ENCODE results near the gene TMEM223. TPM values are rescaled to one million over a fixed set of nuclear protein-coding genes. Genes with fewer than 3 reads are reported as not detected.

The TMEM223 gene
- total and polyA plus RNA-seq, 12 donors, result 12.6 to 49.1 (median 29.4) TPM

GRCh38 chr11:62755086-62755615, 36.7 kb downstream of the TMEM223 start:
- Histone ChIP-seq H3K27ac (no peak overlapping the region), H3K36me3 (replicated peaks in 1 of 2) (peaks cover 0 to 9% of the 10 kb centered on the region in 2 donors), H3K4me1 (replicated peaks in 1 of 2) (peaks cover 5 to 16% of the 10 kb centered on the region in 2 donors), H3K4me3 (no peak overlapping the region), H3K27me3 (no peaks in the 10 kb centered on the region), H3K9me3 (replicated peaks in 1 of 3) (no peaks in the 10 kb centered on the region)
- DNase-seq, result no peak
- intact Hi-C loops (cut with DNase I), result no loop called here
- TF ChIP-seq CTCF (IDR thresholded peaks at IDR 0.05), result no peak
- no peak for TF ChIP-seq POLR2A (IDR thresholded peaks at IDR 0.05)
- 76 to 83% (median 80%) methylated on average over 10 of the region's 10 CpGs for WGBS, 4 donors

- WGBS, 4 donors, result 1% methylated on average over 44 to 47 of the region's 47 CpGs
- Histone ChIP-seq H3K9me3 (replicated peaks in 1 of 3) (no peaks in the 10 kb centered on the region), H3K27ac (peak within 1 kb of the TSS; percentile 87 to 97 (median 91)), H3K27me3 (no peaks in the 10 kb centered on the region), H3K4me1 (replicated peaks in 1 of 2) (peaks cover 5 to 16% of the 10 kb centered on the region in 2 donors), H3K36me3 (replicated peaks in 1 of 2) (peaks cover 0 to 11% of the 10 kb centered on the region in 2 donors), H3K4me3 (peak within 1 kb of the TSS in 3 of 4 donors; percentile 68 to 83 (median 80))
- TF ChIP-seq CTCF (IDR thresholded peaks at IDR 0.05), result peak in 3 of 6 experiments; percentile 24 to 43 (median 36)
- TF ChIP-seq POLR2A (IDR thresholded peaks at IDR 0.05), result peak; percentile 41 to 82
- peak; percentile 96 to 99 (median 99) for DNase-seq
- intact Hi-C loops (cut with DNase I), result no loop called here
Measured at GRCh38 chr11:62753736-62754603, 37.8 kb downstream of the TMEM223 start, which contains the start of gene ZBTB3. ZBTB3 (minus strand) TSS chr11:62754160; CDS start chr11:62753664, 496 bp downstream.

GRCh38 chr11:62752994-62753735, 38.6 kb downstream of the TMEM223 start:
- peak overlapping the region in 3 of 5 donors; percentile 90 to 97 (median 91) for H3K27ac ChIP-seq
- intact Hi-C loops (cut with DNase I), result no loop called here
- H3K4me3 ChIP-seq, result peak overlapping the region in 2 of 4 donors; percentile 80 to 83
- peaks cover 5 to 16% of the 10 kb centered on the region in 2 donors for H3K4me1 ChIP-seq (replicated peaks in 1 of 2)
- H3K9me3 ChIP-seq (replicated peaks in 1 of 3), result no peaks in the 10 kb centered on the region
- peaks cover 0 to 13% of the 10 kb centered on the region in 2 donors for H3K36me3 ChIP-seq (replicated peaks in 1 of 2)
- no peak for TF ChIP-seq CTCF (IDR thresholded peaks at IDR 0.05)
- no peak for TF ChIP-seq POLR2A (IDR thresholded peaks at IDR 0.05)
- H3K27me3 ChIP-seq, result no peaks in the 10 kb centered on the region
- 81 to 93% (median 83%) methylated on average over 10 to 15 of the region's 15 CpGs for WGBS, 4 donors
- DNase-seq, result peak in 1 of 7 donors; percentile 35

Measured in adrenal gland (tissue), 12 donors.